ENCODE results near the gene SORCS2.

GRCh38 chr4:7338059-7338452, 145.7 kb downstream of the SORCS2 start:
- TF ChIP-seq CTCF (IDR thresholded peaks at IDR 0.05) (no peak), EZH2 (IDR thresholded peaks at IDR 0.05) (no peak)

Data from neural progenitor cell (in vitro differentiated cells).